Measurements from ENCODE around the gene PLCL1.

DNA sequence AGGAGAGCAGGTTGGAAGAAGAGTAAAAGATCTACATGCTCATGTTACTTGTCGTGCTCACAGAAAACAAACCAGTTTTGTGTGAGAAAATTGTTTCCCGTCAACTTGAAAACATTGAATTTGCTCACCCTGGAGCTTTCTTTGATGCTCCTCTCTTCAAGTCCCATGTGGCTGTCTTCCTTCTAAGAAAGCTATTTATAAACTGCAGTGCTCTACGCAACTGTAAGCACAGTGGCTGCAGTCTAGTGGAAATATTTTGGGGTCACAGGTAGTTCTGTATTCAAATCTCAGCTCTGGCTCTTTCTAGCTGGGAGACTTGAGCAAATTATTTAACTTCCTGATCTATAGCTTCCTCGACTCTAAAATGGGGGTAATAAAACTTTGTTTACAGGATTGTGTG, 211.8 kb downstream of the PLCL1 start:
- TF ChIP-seq EZH2 (IDR thresholded peaks at IDR 0.05): no peak
- no peak for TF ChIP-seq POLR2AphosphoS5 (IDR thresholded peaks at IDR 0.05; ENCODE audit: borderline replicate concordance, low read depth, low read length)
- no peak for TF ChIP-seq FOXP2 (optimal IDR thresholded peaks at IDR 0.05; ENCODE audit: control extremely low read depth, extremely low read length, insufficient read depth)

Data from SK-N-MC (cell line).